ENCODE data around the gene CDKN2B-AS1. TPM values are rescaled to one million over a fixed set of nuclear protein-coding genes. Genes with fewer than 3 reads are reported as not detected.

The CDKN2B-AS1 gene
- not detected in 5 replicates for total RNA-seq (2022; extraction: Qiagen RNA extraction)

GRCh38 chr9:21994556-21995005, at the start of gene CDKN2B-AS1:
TSS of gene CDKN2B-AS1 (plus strand) at chr9:21994791.

DNA sequence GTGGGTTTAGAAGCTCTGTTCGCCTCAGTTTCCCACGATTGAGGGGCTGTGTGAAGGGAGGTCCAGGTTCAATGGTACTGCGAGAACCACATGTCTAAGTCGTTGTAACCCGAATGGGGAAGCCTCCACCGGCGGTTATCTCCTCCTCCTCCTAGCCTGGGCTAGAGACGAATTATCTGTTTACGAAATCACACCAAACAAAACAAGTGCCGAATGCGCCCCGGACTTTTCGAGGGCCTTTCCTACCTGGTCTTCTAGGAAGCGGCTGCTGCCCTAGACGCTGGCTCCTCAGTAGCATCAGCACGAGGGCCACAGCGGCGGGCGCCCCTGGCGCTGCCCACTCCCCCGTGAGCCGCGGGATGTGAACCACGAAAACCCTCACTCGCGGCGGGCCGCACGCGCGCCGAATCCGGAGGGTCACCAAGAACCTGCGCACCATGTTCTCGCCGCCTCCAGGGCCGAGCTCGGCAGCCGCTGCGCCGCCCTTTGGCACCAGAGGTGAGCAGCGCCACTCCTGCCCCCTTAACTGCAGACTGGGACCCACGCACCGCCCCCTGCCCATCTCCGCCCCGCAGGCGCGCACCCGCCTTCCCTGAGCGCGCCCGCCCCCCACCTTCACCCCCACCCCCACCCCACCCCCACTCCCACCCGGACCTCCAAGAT, 567 bp upstream of the CDKN2B-AS1 start, which contains the start of gene CDKN2A:
Gene CDKN2A (minus strand): TSS at position 500 of the 663 bp plus-strand sequence.

DNA sequence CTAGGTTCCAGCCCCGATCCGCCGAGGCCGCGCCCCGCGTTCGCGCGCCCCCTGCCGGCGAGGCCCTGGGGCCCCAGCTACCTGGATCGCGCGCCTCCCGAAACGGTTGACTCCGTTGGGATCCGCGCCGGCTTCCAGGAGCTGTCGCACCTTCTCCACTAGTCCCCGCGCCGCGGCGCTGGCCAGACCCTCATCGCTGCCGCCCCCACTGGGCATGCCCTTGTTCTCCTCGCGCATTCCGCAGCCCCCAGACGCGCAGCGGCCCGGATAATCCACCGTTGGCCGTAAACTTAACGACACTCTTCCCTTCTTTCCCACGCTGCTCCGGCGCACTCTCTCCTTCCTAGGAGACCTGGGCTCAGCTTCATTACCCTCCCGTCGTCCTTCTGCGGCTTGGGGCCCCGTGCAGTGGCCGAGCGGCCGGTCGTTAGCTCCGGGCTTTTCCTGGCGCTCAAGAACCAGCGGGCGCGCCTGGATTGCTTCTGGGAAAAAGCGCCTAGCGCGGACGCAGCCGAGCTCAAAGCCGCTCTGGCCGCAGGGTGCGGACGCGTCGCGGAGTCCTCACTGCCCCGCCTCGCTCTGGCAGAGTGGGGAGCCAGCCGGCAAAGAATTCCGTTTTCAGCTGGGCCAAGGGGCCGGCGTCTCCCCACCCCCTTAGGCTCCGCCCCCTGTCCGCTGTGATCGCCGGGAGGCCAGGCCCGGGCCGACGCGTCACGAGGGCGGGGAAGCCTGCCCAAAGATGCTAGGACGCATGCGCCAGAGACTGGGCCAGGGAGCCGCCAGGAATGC, 14.3 kb downstream of the CDKN2B-AS1 start, which contains the start of gene CDKN2B:
Gene CDKN2B (minus strand): TSS at position 589 of the 789 bp plus-strand sequence. CDS start 352 bp downstream, at position 237.

Other genes with a start within 250 kb of the CDKN2B-AS1 start
- gene MTAP, start 192.2 kb upstream of the CDKN2B-AS1 start, total RNA-seq (2022; extraction: Qiagen RNA extraction) = 4.1 to 21.2 TPM (median 5.5 TPM) in 5 replicates
- not detected in 5 replicates for gene CDKN2A, start 399 bp upstream of the CDKN2B-AS1 start, total RNA-seq (2022; extraction: Qiagen RNA extraction)
- not detected in 5 replicates for gene CDKN2B, start 14.5 kb downstream of the CDKN2B-AS1 start, total RNA-seq (2022; extraction: Qiagen RNA extraction)

All from A549 treated with dexamethasone at 1 μM for 4 hours (cell line).